Measurements from ENCODE around the gene ZIC4. TPM values are rescaled to one million over a fixed set of nuclear protein-coding genes. Genes with fewer than 3 reads are reported as not detected.
A peak's percentile ranks its signal among the peaks of the same experiment; 100 is the strongest.

Gene ZIC4
- total RNA-seq = not detected
- polyA plus RNA-seq = not detected
- total RNA-seq = 0 to 0.13 (median 0) reads per million in 6 experiments

DNA sequence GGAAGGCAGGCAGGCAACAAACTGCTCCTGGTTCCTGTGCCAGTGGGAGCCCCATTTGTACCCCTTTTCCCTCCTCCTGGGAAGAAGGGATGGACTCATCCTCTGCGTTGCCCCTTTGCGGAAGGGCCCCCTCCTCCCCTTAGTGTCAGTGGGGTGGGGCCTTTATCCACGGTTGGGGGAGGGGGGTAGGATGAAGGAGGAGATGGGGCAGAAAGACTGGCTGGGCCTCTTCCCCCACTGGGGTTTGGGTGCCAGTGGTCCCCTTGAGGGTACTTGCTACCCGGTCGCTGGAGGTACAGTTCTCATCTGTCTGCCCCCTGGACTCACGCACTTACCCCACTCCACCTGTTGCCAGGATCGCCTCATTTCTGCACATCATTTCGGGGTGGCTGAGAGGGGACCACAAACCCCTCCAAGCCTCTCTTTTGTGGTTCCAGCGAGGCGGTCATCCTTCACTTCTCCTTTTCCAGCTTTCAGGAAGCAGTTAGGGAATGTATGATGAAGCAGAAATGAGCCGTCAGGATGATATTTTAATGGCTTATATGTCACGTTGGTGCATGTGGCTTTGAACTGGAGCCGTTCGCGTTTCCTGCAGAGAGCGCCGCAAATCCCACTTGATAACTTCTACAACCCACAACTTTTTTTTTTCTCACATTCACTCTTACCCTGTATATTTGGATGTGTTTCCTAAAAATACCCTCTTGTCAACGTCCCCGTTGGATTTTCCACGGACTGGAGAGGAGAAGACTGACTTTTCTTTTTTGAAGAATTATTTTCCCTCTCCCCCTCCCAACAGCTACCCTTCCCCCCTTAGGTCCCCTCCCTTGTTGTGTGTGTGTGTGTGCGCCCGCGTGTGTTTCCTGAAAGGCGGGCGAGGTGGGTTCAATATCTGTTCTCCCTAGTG is at the start of gene ZIC4:
Gene ZIC4, minus strand, starts transcription at position 516 of the 904 bp plus-strand sequence. CDS start 3,746 bp downstream, outside the sequence.
- H3K9me3 Mint-ChIP-seq = peaks cover 5 to 52% (median 21%) of the 10 kb centered on the region in 9 donors
- H3K4me3 Mint-ChIP-seq = peak within 1 kb of the TSS in 1 of 10 donors; percentile 26
- peaks cover 9 to 23% (median 20%) of the 10 kb centered on the region in 4 donors for H3K4me1 Mint-ChIP-seq
- no peak for DNase-seq
- H3K27me3 Mint-ChIP-seq = peaks cover 46 to 92% (median 69%) of the 10 kb centered on the region in 5 donors
- H3K27ac Mint-ChIP-seq = no peak within 1 kb of the TSS
- H3K36me3 Mint-ChIP-seq = peaks cover 14 to 33% (median 22%) of the 10 kb centered on the region in 3 donors
- ATAC-seq = no peak
- POLR2A ChIA-PET = no interaction called here

DNA sequence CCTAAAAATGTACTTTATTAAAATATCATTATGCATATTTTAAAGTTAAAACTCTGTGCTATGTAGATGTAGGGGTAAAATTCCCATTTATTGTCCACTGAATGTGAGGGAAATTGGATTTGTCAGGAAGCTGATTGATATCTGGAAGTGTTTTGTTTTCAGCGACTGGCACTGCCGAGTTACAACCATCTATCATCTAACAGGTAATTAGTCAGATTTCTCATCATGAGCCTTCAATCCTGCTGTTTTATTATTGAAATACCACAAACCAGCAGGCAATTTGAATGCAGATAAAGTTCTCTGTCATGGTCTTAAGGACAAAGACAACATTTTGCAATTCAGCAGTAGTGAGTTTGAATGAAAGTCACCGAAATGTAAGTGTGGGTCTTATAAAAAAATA is 43.3 kb upstream of the ZIC4 start:
- H3K27me3 Mint-ChIP-seq = peaks cover 0 to 15% (median 0%) of the 10 kb centered on the region in 5 donors
- no peak for DNase-seq

DNA sequence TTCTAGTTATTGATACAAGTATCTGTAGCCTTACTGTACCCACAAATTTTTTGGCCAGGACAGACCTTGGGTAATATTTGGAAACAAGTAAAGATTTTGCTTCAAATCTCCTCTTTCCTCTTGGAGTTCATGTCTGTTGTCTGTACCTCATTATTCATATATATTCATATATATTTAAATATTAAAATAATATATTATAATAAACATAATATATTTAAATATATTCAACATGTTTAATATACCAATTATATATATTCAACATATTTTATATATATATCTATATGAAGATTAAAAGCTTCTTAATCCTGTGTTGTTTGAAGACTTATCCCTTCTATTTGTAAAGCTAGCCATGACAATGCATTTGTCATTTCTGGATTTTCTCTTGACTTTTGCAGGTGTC is 40.9 kb upstream of the ZIC4 start:
- DNase-seq (no peak), ATAC-seq (no peak)
- no peak overlapping the region for H3K27ac Mint-ChIP-seq
- H3K9me3 Mint-ChIP-seq = peaks cover 0 to 17% (median 4%) of the 10 kb centered on the region in 9 donors
- peaks cover 0 to 13% (median 0%) of the 10 kb centered on the region in 5 donors for H3K27me3 Mint-ChIP-seq
- no peaks in the 10 kb centered on the region for H3K4me1 Mint-ChIP-seq
- POLR2A ChIA-PET = no interaction called here
- no peaks in the 10 kb centered on the region for H3K36me3 Mint-ChIP-seq
- H3K4me3 Mint-ChIP-seq = no peak overlapping the region

More for the DNA sequence above, 43.3 kb upstream of the ZIC4 start:
- Mint-ChIP-seq H3K36me3 (no peaks in the 10 kb centered on the region), H3K9me3 (peaks cover 0 to 14% (median 2%) of the 10 kb centered on the region in 9 donors), H3K4me1 (no peaks in the 10 kb centered on the region), H3K27ac (no peak overlapping the region), H3K4me3 (no peak overlapping the region)
- no peak for ATAC-seq
- POLR2A ChIA-PET = no interaction called here

GRCh38 chr3:147431751-147432150 is 25.4 kb upstream of the ZIC4 start:
- no peaks in the 10 kb centered on the region for H3K4me1 Mint-ChIP-seq
- ATAC-seq (no peak), DNase-seq (no peak)
- H3K27ac Mint-ChIP-seq = no peak overlapping the region
- peaks cover 0 to 9% (median 0%) of the 10 kb centered on the region in 9 donors for H3K9me3 Mint-ChIP-seq
- POLR2A ChIA-PET = no interaction called here
- no peak overlapping the region for H3K4me3 Mint-ChIP-seq
- H3K36me3 Mint-ChIP-seq = no peaks in the 10 kb centered on the region
- H3K27me3 Mint-ChIP-seq = peaks cover 6 to 32% (median 10%) of the 10 kb centered on the region in 5 donors

DNA sequence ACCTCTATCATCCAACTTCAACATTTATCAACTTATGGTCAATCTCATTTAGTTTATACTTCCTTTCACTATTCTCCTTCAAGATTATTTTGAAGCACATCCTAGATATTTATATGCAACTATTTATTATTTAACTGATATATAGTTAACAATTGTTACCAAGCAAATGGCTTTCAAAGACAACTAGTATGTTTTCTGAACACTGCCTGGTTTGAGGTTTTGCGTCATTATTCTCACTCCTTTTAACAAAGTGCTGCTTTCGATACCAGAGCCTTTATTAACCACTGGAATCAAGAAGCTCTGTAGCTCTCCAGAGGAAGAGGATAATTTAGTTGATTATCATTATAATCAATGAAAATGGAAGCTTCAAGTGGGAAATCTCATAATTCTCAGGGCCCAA is 22.4 kb upstream of the ZIC4 start:
- H3K9me3 Mint-ChIP-seq = peaks cover 0 to 9% (median 2%) of the 10 kb centered on the region in 9 donors
- no peaks in the 10 kb centered on the region for H3K4me1 Mint-ChIP-seq
- POLR2A ChIA-PET = no interaction called here
- H3K4me3 Mint-ChIP-seq = no peak overlapping the region
- DNase-seq (no peak), ATAC-seq (no peak)
- no peak overlapping the region for H3K27ac Mint-ChIP-seq
- peaks cover 0 to 2% (median under 1%) of the 10 kb centered on the region in 3 donors for H3K36me3 Mint-ChIP-seq
- peaks cover 13 to 35% (median 22%) of the 10 kb centered on the region in 5 donors for H3K27me3 Mint-ChIP-seq

DNA sequence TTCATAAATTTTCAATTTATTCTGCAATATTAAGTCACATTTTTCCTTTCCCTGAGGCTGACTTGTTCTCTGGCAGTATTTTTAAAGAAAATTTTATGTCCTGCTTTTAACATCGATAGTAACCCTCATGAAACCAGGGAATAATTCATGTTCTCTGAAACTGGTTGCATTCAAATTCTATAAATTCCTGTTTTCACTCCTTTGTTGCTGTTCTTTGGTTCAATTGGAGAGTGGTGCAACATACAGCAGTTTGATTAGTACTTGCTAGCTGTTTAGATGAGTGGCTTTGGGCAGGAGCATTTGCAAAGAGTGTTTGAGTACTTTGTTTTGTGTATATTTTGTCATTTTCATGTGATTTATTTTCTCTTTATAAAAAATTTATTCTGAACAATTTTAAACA is 22.0 kb upstream of the ZIC4 start:
- DNase-seq = no peak
- POLR2A ChIA-PET = no interaction called here
- H3K27ac Mint-ChIP-seq = no peak overlapping the region
- no peaks in the 10 kb centered on the region for H3K4me1 Mint-ChIP-seq
- peaks cover 0 to 5% (median 3%) of the 10 kb centered on the region in 3 donors for H3K36me3 Mint-ChIP-seq
- peaks cover 0 to 9% (median 3%) of the 10 kb centered on the region in 9 donors for H3K9me3 Mint-ChIP-seq
- peaks cover 17 to 35% (median 26%) of the 10 kb centered on the region in 5 donors for H3K27me3 Mint-ChIP-seq
- ATAC-seq = no peak
- H3K4me3 Mint-ChIP-seq = no peak overlapping the region

- POLR2A ChIA-PET = no interaction called here
- Mint-ChIP-seq H3K27ac (no peak overlapping the region), H3K4me1 (no peaks in the 10 kb centered on the region), H3K36me3 (peaks cover 0 to 7% (median 6%) of the 10 kb centered on the region in 3 donors), H3K27me3 (peaks cover 18 to 35% (median 28%) of the 10 kb centered on the region in 5 donors), H3K4me3 (no peak overlapping the region), H3K9me3 (peaks cover 0 to 10% (median 8%) of the 10 kb centered on the region in 9 donors)
- ATAC-seq = no peak
- no peak for DNase-seq
Measured at GRCh38 chr3:147427746-147428145, 21.4 kb upstream of the ZIC4 start.

DNA sequence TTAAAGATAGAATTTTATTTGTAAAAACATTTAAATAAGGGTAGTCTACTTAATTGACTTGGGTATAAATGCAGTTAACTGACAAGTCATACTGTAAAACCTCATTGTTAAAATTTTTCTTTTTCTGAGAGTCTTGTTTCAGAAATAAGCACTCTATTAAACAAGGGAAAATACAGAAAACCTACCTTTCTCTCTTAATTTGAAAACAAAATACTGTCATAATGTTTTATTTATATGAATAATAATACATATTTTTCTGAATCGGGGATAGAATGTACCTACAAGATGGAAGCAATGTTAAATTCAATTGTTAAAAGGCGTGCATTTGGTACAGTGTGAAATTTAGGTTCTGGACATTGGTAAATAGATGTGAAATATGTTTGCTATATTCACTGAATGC is 20.6 kb upstream of the ZIC4 start:
- H3K4me3 Mint-ChIP-seq = no peak overlapping the region
- peaks cover 18 to 40% (median 35%) of the 10 kb centered on the region in 5 donors for H3K27me3 Mint-ChIP-seq
- POLR2A ChIA-PET = no interaction called here
- H3K4me1 Mint-ChIP-seq = no peaks in the 10 kb centered on the region
- H3K36me3 Mint-ChIP-seq = peaks cover 2 to 10% (median 10%) of the 10 kb centered on the region in 3 donors
- H3K9me3 Mint-ChIP-seq = peaks cover 0 to 18% (median 8%) of the 10 kb centered on the region in 9 donors
- H3K27ac Mint-ChIP-seq = no peak overlapping the region
- no peak for DNase-seq
- ATAC-seq = no peak

DNA sequence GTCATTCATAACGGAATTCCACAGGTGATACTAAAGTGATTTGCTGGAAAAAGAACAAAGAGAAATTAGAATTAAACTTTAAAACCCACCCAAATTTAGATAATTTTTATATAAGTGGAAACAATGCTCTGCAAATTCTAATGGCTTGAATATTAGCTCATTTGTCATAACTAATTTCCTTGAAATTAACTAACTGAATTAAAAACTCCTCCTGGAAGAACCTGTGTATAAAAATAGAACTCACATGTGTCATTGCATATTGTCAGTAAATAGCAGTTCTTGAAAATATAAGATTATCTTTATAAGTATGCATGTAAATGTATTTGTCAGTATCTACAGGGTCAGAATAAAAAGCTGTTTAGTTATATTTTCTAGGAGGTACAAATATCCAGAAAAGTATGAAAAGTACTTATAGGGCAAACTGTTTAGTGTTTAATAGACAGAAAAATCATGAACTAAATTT is 19.1 kb upstream of the ZIC4 start:
- no peak overlapping the region for H3K4me3 Mint-ChIP-seq
- POLR2A ChIA-PET = no interaction called here
- no peaks in the 10 kb centered on the region for H3K4me1 Mint-ChIP-seq
- H3K36me3 Mint-ChIP-seq = peaks cover 2 to 10% (median 10%) of the 10 kb centered on the region in 3 donors
- DNase-seq = no peak
- H3K9me3 Mint-ChIP-seq = peaks cover 0 to 23% (median 8%) of the 10 kb centered on the region in 9 donors
- ATAC-seq = no peak
- peaks cover 18 to 45% (median 39%) of the 10 kb centered on the region in 5 donors for H3K27me3 Mint-ChIP-seq
- no peak overlapping the region for H3K27ac Mint-ChIP-seq

- Mint-ChIP-seq H3K4me1 (peaks cover under 1 to 5% (median 2%) of the 10 kb centered on the region in 4 donors), H3K4me3 (no peak overlapping the region), H3K27ac (no peak overlapping the region), H3K9me3 (peaks cover 0 to 26% (median 8%) of the 10 kb centered on the region in 9 donors), H3K27me3 (peaks cover 22 to 50% (median 45%) of the 10 kb centered on the region in 5 donors), H3K36me3 (peaks cover 5 to 14% (median 10%) of the 10 kb centered on the region in 3 donors)
- POLR2A ChIA-PET = no interaction called here
- DNase-seq (no peak), ATAC-seq (no peak)
Measured at GRCh38 chr3:147424581-147425387, 18.4 kb upstream of the ZIC4 start.

DNA sequence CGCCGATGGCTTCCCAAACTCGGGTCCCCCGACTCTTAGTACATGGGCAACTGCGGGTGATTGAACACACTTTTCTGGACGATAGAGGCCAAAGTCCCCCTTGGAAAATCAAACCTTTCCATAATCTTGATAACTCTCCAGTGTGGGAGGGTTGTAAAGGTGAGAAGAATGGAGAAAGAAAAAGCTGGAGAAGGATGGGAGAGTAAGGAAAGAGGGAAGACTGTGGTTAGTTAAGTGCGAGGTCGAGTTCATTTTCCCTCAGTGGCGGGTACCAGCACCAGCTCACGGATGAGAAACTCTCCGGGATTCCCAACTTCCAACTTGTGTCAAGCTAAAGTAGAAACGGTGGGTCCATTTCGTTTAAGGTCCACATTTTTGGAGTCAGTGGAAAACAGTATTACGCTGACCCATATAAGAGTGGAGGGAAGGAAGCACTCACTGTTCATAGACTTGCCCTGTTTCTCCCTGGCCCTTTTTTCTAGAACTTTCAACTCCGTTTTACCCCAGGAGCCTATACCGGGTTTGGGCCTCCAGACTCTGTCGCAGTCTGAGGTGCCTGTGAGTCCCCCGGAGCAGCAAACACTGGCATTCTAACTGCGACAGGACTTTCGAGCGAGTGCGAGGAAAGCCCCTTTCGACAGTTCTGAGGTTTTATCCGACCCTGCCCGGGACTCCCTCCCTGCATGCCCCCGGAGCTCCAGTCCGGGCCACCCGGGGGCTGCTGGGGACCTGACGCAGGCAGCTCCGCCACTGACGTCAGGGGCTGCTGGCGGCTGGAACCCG is 17.6 kb upstream of the ZIC4 start:
- POLR2A ChIA-PET = no interaction called here
- no peak for ATAC-seq
- Mint-ChIP-seq H3K27ac (peak overlapping the region in 1 of 10 donors; percentile 74), H3K9me3 (peaks cover 0 to 29% (median 8%) of the 10 kb centered on the region in 9 donors), H3K27me3 (peaks cover 26 to 56% (median 53%) of the 10 kb centered on the region in 5 donors), H3K4me1 (peaks cover 3 to 7% (median 5%) of the 10 kb centered on the region in 4 donors), H3K36me3 (peaks cover 8 to 17% (median 10%) of the 10 kb centered on the region in 3 donors), H3K4me3 (no peak overlapping the region)
- no peak for DNase-seq

GRCh38 chr3:147423537-147423797 is 17.1 kb upstream of the ZIC4 start:
- Mint-ChIP-seq H3K4me3 (no peak overlapping the region), H3K4me1 (peaks cover 3 to 7% (median 5%) of the 10 kb centered on the region in 4 donors), H3K36me3 (peaks cover 8 to 18% (median 10%) of the 10 kb centered on the region in 3 donors), H3K9me3 (peaks cover 0 to 33% (median 8%) of the 10 kb centered on the region in 9 donors), H3K27ac (no peak overlapping the region), H3K27me3 (peaks cover 30 to 61% (median 57%) of the 10 kb centered on the region in 5 donors)
- POLR2A ChIA-PET = no interaction called here
- DNase-seq (no peak), ATAC-seq (no peak)

All from naive thymus-derived CD8-positive, alpha-beta T cell (primary cell).